Neural progenitor cell (in vitro differentiated cells): ENCODE data around the gene TSC22D4.
"Not testable (repeated sequence)": the region's sequence is repeated elsewhere in the genome, so short reads cannot be mapped to it uniquely, and the experiment has no call there.

Experiments used
- EZH2 ChIP-seq: fragments of 200-600 bp; sonication (generic); IDR thresholded peaks from 2 replicates; pipeline ENCODE4 v1.6.1; 2017; ENCODE audit warnings: antibody characterized with exemption, mild to moderate bottlenecking, moderate library complexity
- TF ChIP-seq, protein P1 (sequence below): fragments of 200-600 bp; sonication (generic); IDR thresholded peaks from 2 replicates; pipeline ENCODE4 v1.5.1; 2017; ENCODE audit warnings: antibody characterized with exemption, mild to moderate bottlenecking

DNA sequence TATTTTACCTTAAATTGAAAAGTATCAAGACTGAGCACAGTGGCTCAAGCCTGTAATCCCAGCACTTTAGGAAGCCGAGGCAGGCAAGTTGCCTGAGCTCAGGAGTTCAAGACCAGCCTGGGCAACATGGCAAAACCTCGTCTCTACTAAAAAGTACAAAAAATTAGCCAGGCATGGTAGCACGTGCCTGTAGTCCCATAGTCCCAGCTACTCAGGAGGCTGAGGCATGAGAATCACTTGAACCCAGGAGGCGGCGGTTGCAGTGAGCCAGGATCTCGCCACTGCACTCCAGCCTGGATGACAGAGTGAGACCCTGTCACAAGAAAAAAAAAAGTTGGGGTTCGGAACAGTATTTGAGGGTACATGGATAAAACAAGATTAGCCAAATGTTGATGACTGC is 39.8 kb downstream of the TSC22D4 start:
- TF ChIP-seq EZH2, result not testable (repeated sequence)
- TF ChIP-seq, protein P1, sequence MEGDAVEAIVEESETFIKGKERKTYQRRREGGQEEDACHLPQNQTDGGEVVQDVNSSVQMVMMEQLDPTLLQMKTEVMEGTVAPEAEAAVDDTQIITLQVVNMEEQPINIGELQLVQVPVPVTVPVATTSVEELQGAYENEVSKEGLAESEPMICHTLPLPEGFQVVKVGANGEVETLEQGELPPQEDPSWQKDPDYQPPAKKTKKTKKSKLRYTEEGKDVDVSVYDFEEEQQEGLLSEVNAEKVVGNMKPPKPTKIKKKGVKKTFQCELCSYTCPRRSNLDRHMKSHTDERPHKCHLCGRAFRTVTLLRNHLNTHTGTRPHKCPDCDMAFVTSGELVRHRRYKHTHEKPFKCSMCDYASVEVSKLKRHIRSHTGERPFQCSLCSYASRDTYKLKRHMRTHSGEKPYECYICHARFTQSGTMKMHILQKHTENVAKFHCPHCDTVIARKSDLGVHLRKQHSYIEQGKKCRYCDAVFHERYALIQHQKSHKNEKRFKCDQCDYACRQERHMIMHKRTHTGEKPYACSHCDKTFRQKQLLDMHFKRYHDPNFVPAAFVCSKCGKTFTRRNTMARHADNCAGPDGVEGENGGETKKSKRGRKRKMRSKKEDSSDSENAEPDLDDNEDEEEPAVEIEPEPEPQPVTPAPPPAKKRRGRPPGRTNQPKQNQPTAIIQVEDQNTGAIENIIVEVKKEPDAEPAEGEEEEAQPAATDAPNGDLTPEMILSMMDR, result not testable (repeated sequence)
